HCT116 (cell line): ENCODE results near the gene CD84. TPM values are rescaled to one million over a fixed set of nuclear protein-coding genes. Genes with fewer than 3 reads are reported as not detected.

Experiments used
- ATAC-seq: fragments of 200-7000 bp; cut with Tn5 transposase; 2 replicates; pipeline ENCODE4 v1.9.1; 2020; ENCODE audit warnings: mild to moderate bottlenecking, moderate library complexity
- BruUV-seq: library from RNA; stranded (reverse); fragments of 400-500 nt; replicated peaks from 2 replicates; lab custom pipeline; 2021; lab: Mats Ljungman, UMichigan
- CTCF ChIA-PET: fragments of 300-600 bp; sonication (Branson Sonifier 250); formaldehyde crosslinking; loops from one replicate; lab custom pipeline; 2021; ENCODE audit warnings: antibody characterized with exemption; lab: Charles Lee
- POLR2A ChIA-PET: fragments of 300-600, 350-600 bp; sonication (Branson Sonifier 250); formaldehyde crosslinking; loops from one replicate; lab custom pipeline; 2021; ENCODE audit warnings: antibody characterized with exemption; lab: Charles Lee
- RAD21 ChIA-PET, 2 experiments: fragments of 300-600 bp; sonication (Branson Sonifier 250); formaldehyde crosslinking; loops; one replicate each; lab custom pipeline; 2023; ENCODE audit warnings: low total read pairs in 2 of 2; ENCODE audit not compliant: uncharacterized antibody in 2 of 2, unreplicated experiment in 2 of 2, low non-redundant PET in 1 of 2; lab: Charles Lee
- DNase-seq: peaks from one replicate; pipeline ENCODE4 v3.0.0-alpha.2; 2010; ENCODE audit warnings: low read depth, low spot score
- H2AFZ ChIP-seq: fragments of 200-600 bp; shearing (Covaris generic), sonication (generic); 2 replicates; pipeline ENCODE4 v1.6.1; 2017; ENCODE audit warnings: low read depth, mixed run types, mixed read lengths, antibody characterized with exemption, low read length; ENCODE audit not compliant: poor library complexity, severe bottlenecking
- H3K27ac ChIP-seq: 2 replicates; pipeline ENCODE4 v1.5.1; 2012; ENCODE audit warnings: low read depth, low read length
- H3K27me3 ChIP-seq: fragments of 200-600 bp; sonication (generic); 2 replicates; pipeline ENCODE4 v1.6.1; 2016; ENCODE audit warnings: mixed run types, low read length, mixed read lengths; ENCODE audit not compliant: insufficient read depth
- H3K36me3 ChIP-seq, 2 experiments: fragments of 200-500 bp in 1 of 2; fragments of 200-600 bp in 1 of 2; sonication (Bioruptor generic) in 1 of 2; sonication (generic) in 1 of 2; 2 replicates each; pipeline versions ENCODE4 v1.5.1 to v1.6.1; 2014 to 2016; ENCODE audit warnings: low read length in 2 of 2, inconsistent platforms in 1 of 2, mixed read lengths in 1 of 2, mixed run types in 1 of 2; ENCODE audit not compliant: insufficient read depth in 2 of 2, control insufficient read depth in 1 of 2
- H3K4me1 ChIP-seq, 2 experiments: fragments of 200-600 bp in 1 of 2; sonication (generic) in 1 of 2; 2 replicates each; pipeline versions ENCODE4 v1.5.1 to v1.6.1; 2012 to 2017; ENCODE audit warnings: low read length in 2 of 2, inconsistent platforms in 1 of 2, mild to moderate bottlenecking in 1 of 2, mixed read lengths in 1 of 2, mixed run types in 1 of 2, moderate library complexity in 1 of 2; ENCODE audit not compliant: insufficient read depth in 2 of 2, control insufficient read depth in 1 of 2
- H3K4me2 ChIP-seq: fragments of 200-600 bp; sonication (generic); 2 replicates; pipeline ENCODE4 v1.6.1; 2017; ENCODE audit warnings: mixed run types, low read length, mixed read lengths
- H3K4me3 ChIP-seq, 2 experiments: fragments of 200-600 bp in 1 of 2; sonication (generic) in 1 of 2; replicated peaks in 1 of 2; 2 replicates each; pipeline ENCODE4 v1.5.1; 2011 to 2016; ENCODE audit warnings: low read length in 2 of 2, control low read depth in 1 of 2, low read depth in 1 of 2, mild to moderate bottlenecking in 1 of 2, mixed read lengths in 1 of 2, mixed run types in 1 of 2
- H3K79me2 ChIP-seq: fragments of 200-600 bp; sonication (generic); 2 replicates; pipeline ENCODE4 v1.6.1; 2017; ENCODE audit warnings: mild to moderate bottlenecking, mixed run types, low read length, moderate library complexity, mixed read lengths; ENCODE audit not compliant: insufficient read depth
- H3K9ac ChIP-seq: fragments of 200-600 bp; sonication (generic); 2 replicates; pipeline ENCODE4 v1.6.1; 2016; ENCODE audit warnings: low read length, mixed read lengths
- H3K9me2 ChIP-seq: fragments of 200-600 bp; sonication (generic), shearing (Covaris generic); 2 replicates; pipeline ENCODE4 v1.6.1; 2017; ENCODE audit warnings: mixed run types, mild to moderate bottlenecking, moderate library complexity; ENCODE audit not compliant: insufficient read depth
- H3K9me3 ChIP-seq, 2 experiments: fragments of 200-500 bp in 1 of 2; fragments of 200-600 bp in 1 of 2; sonication (Bioruptor generic) in 1 of 2; sonication (generic) in 1 of 2; 2 replicates each; pipeline ENCODE4 v1.6.1; 2014 to 2017; ENCODE audit warnings: low read length in 2 of 2, mixed read lengths in 2 of 2, inconsistent platforms in 1 of 2, low read depth in 1 of 2, mild to moderate bottlenecking in 1 of 2, mixed run types in 1 of 2, moderate library complexity in 1 of 2; ENCODE audit not compliant: control insufficient read depth in 1 of 2, insufficient read depth in 1 of 2
- H4K20me1 ChIP-seq: fragments of 200-600 bp; sonication (generic), shearing (Covaris generic); 2 replicates; pipeline ENCODE4 v1.6.1; 2017; ENCODE audit warnings: mixed run types, mild to moderate bottlenecking, moderate library complexity; ENCODE audit not compliant: insufficient read depth
- EGR1 ChIP-seq: IDR thresholded peaks from 2 replicates; pipeline ENCODE4 v1.6.1; 2012; ENCODE audit warnings: low read depth
- FOSL1 ChIP-seq: IDR thresholded peaks from 2 replicates; pipeline ENCODE4 v1.6.1; 2012; ENCODE audit warnings: low read depth
- POLR2A ChIP-seq: IDR thresholded peaks from 2 replicates; pipeline ENCODE4 v1.7.0; 2011; ENCODE audit warnings: borderline replicate concordance; ENCODE audit not compliant: insufficient read depth, insufficient read length; ENCODE audit errors: extremely low read depth
- SIN3A ChIP-seq: IDR thresholded peaks from 2 replicates; pipeline ENCODE4 v1.6.1; 2012; ENCODE audit warnings: low read depth
- YY1 ChIP-seq: IDR thresholded peaks from 2 replicates; pipeline ENCODE4 v1.6.1; 2011; ENCODE audit warnings: low read length, low read depth, moderate library complexity, mild to moderate bottlenecking; ENCODE audit not compliant: insufficient replicate concordance; ENCODE audit errors: extremely low read depth
- ZNF274 ChIP-seq: fragments of 200-500 bp; sonication (Bioruptor generic); IDR thresholded peaks from 2 replicates; pipeline ENCODE4 v1.6.1; 2014; ENCODE audit warnings: mild to moderate bottlenecking, low read depth, low read length, inconsistent platforms
- intact Hi-C: fragments of 100-400 bp; cut with micrococcal nuclease; formaldehyde crosslinking; loops from 2 replicates; pipeline ENCODE4 v1.10.0; 2022
- total RNA-seq: library from RNA; stranded (reverse); gene quantifications from one replicate; pipeline ENCODE4 v1.2.1, GENCODE V29; 2021; ENCODE audit not compliant: unreplicated experiment
- TF ChIP-seq, protein P1 (sequence below), 3 experiments: fragments of 200-600 bp in 1 of 3; sonication (generic) in 1 of 3; IDR thresholded peaks in 2 of 3; conservative IDR thresholded peaks in 1 of 3; 2 replicates each; pipeline ENCODE4 v1.5.1; 2012 to 2017; ENCODE audit warnings: low read depth in 2 of 3, low read length in 2 of 3, antibody characterized with exemption in 1 of 3, borderline replicate concordance in 1 of 3, control low read depth in 1 of 3, mild to moderate bottlenecking in 1 of 3, mixed read lengths in 1 of 3, mixed run types in 1 of 3, moderate library complexity in 1 of 3; ENCODE audit not compliant: insufficient read depth in 1 of 3
- TF ChIP-seq, protein P2 (sequence below): IDR thresholded peaks from 2 replicates; pipeline ENCODE4 v1.6.1; 2012; ENCODE audit warnings: low read depth

The CD84 gene
- total RNA-seq, 1 experiment from 2014 or later, result 0.02 TPM

DNA sequence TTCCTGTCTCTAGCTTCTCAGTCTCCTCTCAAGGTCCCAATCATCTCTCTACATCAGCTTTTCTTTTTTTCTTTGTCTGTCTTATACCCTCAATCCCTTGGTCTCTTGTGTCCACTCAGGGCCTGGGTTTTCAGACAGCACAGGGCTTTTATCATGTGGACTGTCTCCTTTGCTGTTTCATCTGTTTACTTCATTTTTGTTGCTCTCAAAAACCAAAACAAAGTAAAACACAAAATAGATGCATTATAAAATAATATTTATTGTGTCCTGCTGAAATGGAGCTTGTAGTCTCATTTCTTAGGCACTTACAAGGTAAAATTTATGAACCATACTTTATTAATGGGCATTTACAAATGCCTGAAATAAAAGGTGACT lies 38.5 kb downstream of the CD84 start:
- no peak overlapping the region for H3K4me3 ChIP-seq
- no TSS peak for BruUV-seq

More for the DNA sequence above, 38.5 kb downstream of the CD84 start:
- Histone ChIP-seq H3K9ac (no peak overlapping the region), H2AFZ (no peak overlapping the region), H3K79me2 (no peaks in the 10 kb centered on the region), H3K27me3 (no peaks in the 10 kb centered on the region), H3K36me3 (no peaks in the 10 kb centered on the region)
- RAD21 ChIA-PET, result no interaction called here
- ATAC-seq (no peak), DNase-seq (no peak)
- CTCF ChIA-PET, result no interaction called here
- intact Hi-C loops, result no loop called here
- POLR2A ChIA-PET, result no interaction called here
- TF ChIP-seq SIN3A (no peak), POLR2A (no peak), YY1 (no peak), FOSL1 (no peak), EGR1 (no peak), ZNF274 (no peak)
- TF ChIP-seq, protein P1, sequence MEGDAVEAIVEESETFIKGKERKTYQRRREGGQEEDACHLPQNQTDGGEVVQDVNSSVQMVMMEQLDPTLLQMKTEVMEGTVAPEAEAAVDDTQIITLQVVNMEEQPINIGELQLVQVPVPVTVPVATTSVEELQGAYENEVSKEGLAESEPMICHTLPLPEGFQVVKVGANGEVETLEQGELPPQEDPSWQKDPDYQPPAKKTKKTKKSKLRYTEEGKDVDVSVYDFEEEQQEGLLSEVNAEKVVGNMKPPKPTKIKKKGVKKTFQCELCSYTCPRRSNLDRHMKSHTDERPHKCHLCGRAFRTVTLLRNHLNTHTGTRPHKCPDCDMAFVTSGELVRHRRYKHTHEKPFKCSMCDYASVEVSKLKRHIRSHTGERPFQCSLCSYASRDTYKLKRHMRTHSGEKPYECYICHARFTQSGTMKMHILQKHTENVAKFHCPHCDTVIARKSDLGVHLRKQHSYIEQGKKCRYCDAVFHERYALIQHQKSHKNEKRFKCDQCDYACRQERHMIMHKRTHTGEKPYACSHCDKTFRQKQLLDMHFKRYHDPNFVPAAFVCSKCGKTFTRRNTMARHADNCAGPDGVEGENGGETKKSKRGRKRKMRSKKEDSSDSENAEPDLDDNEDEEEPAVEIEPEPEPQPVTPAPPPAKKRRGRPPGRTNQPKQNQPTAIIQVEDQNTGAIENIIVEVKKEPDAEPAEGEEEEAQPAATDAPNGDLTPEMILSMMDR (IDR thresholded peaks at IDR 0.05 in 2 of 3, conservative IDR thresholded peaks at IDR 0.05 in 1 of 3; ENCODE audit: borderline replicate concordance in 1 of 3, insufficient read depth in 1 of 3, low read depth in 2 of 3, low read length in 2 of 3), result no peak
- TF ChIP-seq, protein P2, sequence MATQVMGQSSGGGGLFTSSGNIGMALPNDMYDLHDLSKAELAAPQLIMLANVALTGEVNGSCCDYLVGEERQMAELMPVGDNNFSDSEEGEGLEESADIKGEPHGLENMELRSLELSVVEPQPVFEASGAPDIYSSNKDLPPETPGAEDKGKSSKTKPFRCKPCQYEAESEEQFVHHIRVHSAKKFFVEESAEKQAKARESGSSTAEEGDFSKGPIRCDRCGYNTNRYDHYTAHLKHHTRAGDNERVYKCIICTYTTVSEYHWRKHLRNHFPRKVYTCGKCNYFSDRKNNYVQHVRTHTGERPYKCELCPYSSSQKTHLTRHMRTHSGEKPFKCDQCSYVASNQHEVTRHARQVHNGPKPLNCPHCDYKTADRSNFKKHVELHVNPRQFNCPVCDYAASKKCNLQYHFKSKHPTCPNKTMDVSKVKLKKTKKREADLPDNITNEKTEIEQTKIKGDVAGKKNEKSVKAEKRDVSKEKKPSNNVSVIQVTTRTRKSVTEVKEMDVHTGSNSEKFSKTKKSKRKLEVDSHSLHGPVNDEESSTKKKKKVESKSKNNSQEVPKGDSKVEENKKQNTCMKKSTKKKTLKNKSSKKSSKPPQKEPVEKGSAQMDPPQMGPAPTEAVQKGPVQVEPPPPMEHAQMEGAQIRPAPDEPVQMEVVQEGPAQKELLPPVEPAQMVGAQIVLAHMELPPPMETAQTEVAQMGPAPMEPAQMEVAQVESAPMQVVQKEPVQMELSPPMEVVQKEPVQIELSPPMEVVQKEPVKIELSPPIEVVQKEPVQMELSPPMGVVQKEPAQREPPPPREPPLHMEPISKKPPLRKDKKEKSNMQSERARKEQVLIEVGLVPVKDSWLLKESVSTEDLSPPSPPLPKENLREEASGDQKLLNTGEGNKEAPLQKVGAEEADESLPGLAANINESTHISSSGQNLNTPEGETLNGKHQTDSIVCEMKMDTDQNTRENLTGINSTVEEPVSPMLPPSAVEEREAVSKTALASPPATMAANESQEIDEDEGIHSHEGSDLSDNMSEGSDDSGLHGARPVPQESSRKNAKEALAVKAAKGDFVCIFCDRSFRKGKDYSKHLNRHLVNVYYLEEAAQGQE, result no peak
- TF ChIP-seq, all 23 proteins: peak for 0
- Histone ChIP-seq H3K9me3 (no peaks in the 10 kb centered on the region), H3K9me2 (no peaks in the 10 kb centered on the region), H3K27ac (no peak overlapping the region), H3K4me2 (no peak overlapping the region), H4K20me1 (no peaks in the 10 kb centered on the region), H3K4me1 (no peaks in the 10 kb centered on the region; a peak in 1 of 4 replicates)
